SHP77 treated with DMSO at 0.1 percent for 48 hours (cell line): ENCODE data around the gene PIGV.
"Not testable (repeated sequence)": the region's sequence is repeated elsewhere in the genome, so short reads cannot be mapped to it uniquely, and the experiment has no call there.

ENCODE experiments used
- DNase-seq: peaks from one replicate; lab custom pipeline; 2025; lab: John Stamatoyannopoulos, UW

PIGV gene

DNA sequence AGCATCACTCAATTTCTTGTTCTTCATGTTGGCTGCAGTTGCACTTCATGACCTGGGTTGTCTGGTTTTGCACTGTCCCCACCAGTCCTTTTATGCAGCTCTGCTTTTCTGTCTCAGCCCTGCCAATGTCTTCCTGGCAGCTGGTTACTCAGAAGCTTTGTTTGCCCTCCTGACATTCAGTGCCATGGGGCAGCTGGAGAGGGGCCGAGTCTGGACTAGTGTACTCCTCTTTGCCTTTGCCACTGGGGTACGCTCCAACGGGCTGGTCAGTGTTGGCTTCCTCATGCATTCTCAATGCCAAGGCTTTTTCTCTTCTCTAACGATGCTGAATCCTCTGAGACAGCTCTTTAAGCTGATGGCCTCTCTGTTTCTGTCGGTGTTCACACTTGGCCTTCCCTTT lies 6.6 kb downstream of the PIGV start:
- no peak for DNase-seq

DNA sequence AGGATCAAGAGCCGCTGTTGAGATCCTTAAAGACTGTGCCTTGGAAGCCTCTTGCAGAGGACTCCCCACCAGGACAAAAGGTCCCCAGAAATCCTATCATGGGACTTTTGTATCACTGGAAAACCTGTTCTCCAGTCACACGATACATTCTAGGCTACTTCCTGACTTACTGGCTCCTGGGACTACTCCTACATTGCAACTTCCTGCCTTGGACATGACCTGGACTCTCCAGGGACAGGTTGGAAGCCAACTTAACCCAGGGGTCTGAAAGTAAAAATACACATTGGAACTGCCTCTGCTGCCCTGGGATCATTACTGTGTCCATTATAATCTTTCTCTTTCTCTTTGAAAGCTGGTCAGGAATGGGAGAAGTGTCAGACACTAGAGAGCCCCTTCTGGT lies 9.9 kb downstream of the PIGV start:
- no peak for DNase-seq

DNA sequence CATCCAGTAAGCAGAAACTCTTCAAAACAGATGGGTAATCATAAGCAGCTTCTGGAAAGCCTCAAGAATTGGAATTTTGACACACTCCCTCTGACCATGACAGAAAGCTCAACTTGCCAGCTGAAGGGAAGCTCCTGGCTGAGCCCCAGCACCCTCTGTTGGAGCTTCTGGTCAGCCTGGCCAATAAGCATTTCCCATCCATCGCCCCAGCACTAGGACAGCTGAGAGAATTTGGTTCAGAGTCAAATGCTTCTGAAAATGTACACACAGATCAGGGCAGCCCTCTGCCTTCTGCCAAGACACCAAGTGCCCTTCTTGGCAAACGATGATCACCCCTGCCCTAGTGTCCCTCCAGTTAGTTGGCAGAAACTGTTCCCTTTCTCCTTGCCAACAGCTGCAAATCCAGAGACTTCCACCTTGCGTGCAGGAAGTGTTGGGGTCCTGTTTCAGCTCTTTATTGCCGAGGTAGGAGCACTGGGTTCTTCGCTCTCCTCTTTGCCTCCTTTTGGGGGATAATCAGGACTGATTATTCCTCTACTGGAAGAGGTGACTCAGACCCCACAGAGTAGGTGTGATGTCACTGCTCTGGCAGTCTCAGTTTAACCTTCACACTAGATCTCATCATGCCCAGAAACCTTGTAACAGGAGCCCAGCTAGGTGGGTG lies 11.9 kb downstream of the PIGV start:
- DNase-seq: peak; percentile 40

DNA sequence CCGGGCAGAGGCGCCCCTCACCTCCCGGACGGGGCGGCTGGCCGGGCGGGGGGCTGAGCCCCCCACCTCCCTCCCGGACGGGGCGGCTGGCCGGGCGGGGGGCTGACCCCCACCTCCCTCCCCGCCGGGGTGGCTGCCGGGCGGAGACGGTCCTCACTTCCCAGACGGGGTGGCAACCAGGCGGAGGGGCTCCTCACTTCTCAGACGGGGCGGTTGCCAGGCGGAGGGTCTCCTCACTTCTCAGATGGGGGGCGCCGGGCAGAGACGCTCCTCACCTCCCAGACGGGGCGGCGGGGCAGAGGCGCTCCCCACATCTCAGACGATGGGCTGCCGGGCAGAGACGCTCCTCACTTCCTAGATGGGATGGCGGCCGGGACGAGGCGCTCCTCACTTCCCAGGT lies 16.2 kb downstream of the PIGV start:
- not testable (repeated sequence) for DNase-seq

DNA sequence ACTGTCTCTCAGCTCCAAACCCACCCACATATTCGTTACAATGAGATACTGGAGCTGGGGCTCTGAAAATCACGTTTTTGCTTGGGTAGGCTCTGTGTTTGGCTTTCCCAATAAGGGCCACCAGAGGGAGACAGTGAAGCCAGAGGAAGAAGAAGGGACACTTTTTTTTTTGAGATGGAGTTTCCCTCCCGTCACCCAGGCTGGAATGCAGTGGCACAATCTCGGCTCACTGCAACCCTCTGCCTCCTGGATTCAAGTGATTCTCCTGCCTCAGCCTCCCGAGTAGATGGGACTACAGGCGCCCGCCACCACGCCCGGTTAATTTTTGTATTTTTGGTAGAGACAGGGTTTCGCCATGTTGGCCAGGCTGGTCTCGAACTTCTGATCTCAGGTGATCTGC lies 22.4 kb downstream of the PIGV start:
- not testable (repeated sequence) for DNase-seq

DNA sequence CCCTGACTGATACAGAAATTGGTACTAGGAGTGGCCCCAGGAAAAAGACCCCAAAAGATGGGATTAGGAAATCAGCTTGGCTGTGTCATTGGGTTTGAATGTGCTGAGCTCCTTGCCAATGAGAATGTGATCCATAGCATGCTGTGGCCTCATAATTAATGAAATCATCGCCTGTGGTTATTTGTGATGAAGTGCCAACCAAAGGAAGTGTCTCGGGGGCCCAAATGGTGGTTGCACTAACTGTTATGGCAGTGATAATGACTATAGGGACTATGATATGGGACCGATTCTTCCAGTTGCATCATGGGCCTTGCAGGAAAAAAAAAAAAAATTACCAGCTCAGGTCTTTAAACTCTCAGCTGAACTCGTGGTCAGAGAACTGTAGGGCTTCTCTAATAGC lies 23.3 kb downstream of the PIGV start:
- DNase-seq: no peak

DNA sequence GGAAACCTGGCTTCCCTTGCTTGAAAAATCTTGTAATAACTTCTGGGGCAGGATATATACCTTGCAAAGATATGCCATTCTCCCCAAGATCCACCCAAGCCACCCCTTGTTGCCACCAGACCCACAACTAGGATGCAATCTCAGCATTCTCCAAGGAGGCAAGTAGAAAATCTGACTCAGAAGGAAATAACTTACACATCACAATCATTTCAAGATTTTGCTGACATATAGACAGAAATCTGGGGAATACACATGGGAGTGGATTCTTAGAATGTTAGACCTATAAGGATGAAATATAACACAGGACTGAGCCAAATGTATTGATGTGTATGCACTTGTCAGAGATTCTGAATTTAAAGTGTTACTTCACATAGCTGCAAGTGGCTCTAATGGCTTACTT lies 24.0 kb downstream of the PIGV start:
- no peak for DNase-seq

DNA sequence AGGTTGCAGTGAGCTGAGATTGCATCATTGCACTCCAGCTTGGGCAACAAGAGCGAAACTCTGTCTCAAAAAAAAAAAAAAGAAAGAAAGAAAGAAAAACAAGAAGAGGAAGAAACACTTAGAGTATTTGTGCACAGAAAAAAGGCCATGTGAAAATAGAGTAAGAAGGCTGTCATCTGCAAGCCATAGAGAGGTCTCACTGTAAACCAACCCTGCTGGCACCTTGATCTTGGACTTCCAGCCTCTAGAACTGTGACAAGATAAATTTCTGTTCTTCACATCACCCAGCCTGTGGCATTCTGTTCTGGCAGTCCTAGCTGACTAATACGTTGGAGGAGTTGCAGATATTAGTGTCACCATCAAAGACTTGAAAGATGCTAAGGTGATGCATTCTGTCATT lies 26.6 kb downstream of the PIGV start:
- no peak for DNase-seq

DNA sequence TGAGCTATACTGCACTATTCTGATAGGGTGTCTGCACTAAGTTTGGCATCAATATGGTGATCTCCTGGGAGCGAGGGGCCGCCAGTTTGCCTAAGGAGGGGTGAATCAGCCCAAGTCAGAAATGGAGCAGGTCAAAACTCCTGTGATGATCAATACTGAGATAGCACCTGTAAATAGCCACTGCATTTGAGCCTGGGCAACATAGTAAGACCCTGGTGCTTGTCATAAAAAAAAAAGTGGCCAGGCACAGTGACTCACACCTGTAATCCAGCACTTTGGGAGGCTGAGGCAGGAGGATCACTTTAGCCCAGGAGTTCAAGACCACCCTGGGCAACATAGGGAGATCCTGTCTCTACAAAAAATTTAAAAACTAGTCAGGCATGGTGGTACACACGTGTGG lies 27.1 kb downstream of the PIGV start:
- no peak for DNase-seq

DNA sequence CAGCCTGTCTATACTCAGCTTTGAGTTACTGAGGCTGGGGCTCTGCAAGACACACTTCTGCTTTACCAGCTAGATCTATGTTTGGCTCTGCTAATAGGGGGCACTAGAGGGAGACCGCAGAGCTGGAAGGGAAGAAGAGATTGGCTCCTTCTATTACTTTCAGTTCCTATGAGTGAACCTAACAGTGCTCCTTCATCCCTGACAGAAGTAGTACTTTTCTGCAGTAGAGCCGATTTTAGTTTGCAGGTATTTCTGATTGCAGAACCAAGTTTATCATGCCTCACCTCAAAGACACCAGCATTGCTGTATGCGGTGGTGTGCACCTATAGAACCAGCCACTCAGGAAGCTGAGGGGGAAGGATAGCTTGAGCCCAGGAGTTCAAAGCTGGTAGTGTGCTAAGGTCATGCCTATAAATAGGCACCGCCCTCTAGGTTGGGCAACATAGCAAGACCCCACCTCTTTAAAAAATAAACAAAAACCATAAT lies 33.1 kb downstream of the PIGV start:
- no peak for DNase-seq

DNA sequence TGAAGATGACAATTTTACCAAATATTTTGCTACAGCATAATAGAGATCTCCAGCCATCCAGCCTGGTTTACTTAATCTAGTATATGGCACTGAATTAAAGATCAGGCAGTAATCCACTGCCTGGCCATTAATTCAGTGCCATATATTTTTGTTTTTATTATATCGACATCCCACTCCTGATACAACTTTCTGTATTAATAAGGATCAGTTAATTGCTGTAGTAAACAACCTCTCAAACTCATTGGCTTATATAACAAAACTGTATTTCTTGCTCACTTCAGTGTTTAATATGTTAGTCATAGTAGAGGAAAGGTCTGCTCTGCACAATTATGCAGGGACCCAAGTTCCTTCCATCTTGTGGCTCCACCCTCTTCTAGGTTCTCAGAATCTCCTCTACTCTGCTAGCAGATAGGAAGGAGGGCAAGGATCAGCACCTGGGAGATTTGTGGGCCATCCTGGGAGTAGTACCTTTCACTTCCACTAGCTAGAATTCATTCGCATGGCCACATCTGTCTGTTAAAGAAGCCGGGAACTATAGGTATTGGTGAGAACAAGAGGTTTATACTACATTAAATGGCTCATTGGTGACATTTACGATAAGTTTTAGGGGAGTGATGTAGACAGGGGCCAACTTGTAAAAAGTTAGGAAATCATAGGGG lies 35.1 kb downstream of the PIGV start:
- DNase-seq: no peak

DNA sequence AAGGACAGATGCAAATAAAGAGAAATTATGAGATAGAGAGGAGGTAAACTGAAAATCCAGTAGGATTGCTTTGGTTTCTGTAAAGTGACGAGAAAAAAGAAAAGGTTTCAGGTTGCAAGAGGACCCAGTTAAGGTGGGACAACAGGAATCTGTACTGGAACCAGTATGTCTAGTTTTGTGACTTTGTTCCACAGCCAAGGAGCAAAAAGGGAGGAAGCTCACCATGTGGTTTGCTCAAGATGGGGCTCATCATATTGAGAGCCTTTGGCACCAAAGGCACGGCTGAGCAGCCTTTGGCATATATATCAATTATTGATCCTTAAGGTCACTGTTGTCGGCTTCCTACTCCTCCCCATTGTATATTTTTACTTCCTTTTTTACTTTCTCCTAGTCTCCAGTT lies 37.0 kb downstream of the PIGV start:
- no peak for DNase-seq

DNA sequence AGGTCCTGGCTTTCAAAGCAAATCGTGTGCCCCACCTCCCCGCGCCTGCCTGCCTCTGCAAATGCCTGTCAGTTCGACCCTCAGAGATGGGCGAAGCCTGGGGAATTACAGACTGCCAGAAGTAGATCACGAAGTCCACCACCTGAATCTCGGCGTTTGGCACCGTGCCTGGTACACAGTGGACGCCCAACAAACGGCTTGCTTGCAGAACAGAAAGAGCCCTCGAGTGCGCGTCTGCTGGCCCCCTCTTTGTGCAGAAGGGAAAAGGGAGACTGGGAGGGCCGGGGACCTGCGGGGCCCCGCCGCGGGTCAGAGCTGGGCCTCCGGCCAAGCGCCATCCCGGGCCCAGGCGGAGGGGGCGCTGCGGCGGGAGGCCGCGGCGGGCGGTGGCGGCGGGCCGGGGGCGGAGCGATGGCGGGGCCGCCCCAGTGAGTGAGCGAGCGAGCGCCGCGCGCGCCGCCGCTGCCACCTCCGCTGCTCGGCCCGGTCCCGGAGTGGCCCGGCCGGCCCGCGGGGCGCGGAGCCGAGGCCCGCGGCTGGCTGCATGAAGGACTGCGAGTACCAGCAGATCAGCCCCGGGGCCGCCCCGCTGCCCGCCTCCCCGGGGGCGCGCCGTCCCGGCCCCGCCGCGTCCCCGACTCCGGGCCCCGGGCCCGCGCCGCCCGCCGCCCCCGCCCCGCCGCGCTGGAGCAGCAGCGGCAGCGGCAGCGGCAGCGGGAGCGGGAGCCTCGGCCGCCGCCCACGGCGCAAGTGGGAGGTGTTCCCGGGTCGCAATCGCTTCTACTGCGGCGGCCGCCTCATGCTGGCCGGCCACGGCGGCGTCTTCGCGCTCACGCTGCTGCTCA lies 38.7 kb downstream of the PIGV start, which contains the start of gene ZDHHC18:
ZDHHC18 (plus strand) TSS at position 428 of the 845 bp plus-strand sequence; CDS start at position 545, 117 bp downstream.
- DNase-seq: no peak

DNA sequence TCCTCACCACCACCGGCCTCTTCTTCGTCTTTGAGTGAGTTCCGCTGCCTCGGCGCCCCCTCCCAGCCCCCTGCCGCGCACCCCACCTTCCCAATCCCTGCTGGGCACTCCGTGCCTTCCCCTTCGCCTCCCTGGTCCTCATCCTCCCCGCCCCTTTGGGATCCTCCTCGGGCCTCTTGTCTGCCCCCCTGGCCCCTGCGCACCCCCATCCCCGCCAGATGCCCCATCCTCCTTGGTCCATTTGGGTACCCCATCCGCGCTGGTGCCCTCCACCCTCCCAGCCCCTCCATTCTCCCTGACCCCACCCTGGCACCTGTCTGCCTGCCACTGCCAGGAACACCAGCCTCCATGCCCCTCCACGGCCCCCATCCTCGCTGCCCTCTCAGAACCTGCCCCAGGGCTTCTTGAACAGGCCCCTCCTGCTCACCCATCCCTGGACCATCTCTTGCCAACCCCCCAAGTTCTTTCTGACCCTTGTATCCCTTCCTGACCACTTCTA lies 39.4 kb downstream of the PIGV start:
- DNase-seq: no peak

DNA sequence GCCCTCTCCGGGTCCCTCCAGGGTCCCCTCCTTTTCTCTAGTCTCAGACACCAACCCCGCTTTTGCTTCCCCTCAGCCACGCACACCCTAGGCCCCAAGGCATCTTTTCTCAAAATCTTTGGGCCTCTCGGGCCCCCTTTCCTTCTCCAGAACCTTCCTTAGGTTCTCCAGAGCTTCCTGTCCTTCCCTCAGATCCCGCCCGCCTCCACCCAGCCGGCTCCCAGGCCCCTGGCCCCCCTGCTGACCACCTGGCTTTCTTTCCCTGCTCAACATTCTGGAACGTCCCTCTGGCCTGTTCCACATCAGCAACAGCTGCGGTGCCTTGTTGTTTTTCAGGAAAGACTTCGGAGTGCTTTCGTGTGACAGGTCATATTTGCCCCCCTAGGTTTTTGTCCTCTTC lies 39.9 kb downstream of the PIGV start:
- DNase-seq: no peak

DNA sequence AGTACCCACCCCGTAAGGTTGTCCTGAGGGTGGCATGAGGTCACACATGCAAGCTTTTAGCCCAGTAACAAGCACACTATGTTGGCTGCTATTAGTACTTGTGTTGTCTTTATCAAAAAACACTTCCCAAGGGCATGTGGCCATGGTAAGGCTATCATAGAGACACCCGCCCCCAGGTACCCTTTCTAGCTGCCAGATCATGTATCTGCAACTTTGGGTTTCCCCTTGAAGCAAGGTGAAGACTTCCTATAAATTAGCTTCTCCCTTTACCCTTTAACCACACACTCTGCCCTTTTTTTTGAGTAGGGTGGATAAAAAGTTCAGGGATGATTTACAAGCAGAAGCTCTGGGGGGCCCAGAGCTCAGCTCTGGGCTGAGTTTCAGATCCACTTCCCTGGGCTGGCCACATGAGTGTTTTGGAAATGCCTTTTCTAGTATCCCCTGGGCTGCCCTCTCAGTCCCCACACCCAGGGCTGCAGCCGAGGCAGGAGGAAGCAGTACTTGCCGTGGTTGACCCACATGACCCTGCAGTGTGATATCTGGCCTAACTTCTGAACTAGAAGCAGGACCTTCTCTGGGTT lies 40.8 kb downstream of the PIGV start:
- no peak for DNase-seq

DNA sequence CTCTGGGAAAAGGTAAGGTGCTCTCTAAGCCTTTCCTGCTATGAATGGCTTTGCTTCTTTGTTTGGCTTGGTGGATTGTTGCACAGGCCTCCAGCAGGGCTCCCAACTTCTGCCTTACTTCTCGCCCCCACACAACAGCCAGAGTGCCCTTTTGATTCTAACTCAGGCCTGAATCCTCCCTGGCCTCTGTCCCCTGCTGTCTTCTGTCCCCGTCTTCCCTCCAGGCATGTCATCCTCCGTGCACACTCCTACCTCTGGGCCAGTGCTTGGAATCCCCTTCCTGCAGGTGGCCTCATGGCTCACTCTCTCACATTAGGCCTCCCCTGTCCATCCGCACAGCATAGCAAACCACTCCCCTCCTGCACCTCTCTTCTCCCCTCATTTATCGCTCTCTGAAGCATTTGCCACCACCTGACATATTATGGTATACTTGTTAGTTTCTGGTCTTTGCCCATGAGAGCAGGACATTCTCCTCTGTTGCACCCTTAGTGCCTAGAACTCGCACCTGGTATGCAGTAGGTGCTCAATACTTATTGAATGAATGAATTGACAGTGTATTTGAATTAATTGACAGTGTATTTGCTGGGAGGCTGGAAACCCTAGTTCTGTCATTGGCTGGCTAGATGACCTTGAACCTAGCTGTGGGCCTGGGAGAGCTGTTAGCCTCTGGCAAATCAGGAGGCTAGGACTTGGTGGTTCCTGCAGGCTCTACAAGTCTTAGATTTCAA lies 41.6 kb downstream of the PIGV start:
- no peak for DNase-seq

DNA sequence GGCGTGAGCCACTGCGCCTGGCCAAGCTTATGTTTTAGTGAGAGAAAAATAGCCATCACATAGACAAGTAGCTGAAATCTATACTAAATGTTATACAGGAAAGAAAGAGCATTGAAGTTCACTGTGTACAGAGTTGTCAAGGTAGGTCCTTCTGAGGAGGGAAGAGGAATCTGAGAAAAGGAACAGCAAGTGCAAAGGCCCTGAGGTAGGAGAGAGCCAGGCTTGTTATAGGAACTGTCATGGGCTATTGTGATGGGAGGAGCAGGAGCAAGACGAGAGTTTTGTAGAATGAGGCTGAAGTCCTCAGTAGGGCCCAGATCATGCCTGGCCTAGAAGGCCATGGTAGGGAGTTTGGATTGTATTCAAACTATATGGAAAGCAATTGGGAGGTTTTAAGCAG lies 43.3 kb downstream of the PIGV start:
- DNase-seq: no peak

DNA sequence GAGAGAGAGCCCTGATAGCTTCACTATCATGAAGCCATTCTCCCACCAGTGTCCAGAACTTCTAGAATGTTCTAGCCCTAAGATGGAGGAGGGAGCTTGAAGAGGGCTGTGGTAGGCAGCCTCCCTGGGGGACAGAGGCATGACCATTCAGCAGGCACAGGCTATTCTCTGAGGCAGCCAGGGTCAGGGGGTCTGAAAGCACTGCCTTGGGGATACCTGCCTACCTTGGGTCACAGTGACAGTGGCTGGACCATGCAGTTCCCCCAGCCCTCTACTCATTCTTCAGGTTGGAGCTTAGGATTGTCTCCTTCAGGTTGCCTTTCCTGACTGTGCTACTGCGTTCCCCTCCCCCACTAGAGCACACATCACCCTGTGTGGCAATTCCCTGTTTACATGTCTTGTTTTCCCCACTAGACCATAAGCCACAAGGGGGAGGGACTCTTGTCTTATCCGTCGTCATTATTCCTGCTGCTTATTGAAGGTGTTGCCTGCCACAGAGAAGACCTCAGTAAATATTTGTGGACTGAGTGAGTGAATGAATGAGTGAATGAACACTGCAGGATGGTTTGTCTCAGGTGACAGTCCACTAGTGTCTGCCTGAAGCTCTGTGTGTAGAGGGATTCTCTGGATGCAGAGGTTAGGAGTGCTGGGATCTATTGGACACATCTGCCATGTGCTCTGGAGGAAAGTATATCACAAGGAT lies 43.9 kb downstream of the PIGV start:
- no peak for DNase-seq

DNA sequence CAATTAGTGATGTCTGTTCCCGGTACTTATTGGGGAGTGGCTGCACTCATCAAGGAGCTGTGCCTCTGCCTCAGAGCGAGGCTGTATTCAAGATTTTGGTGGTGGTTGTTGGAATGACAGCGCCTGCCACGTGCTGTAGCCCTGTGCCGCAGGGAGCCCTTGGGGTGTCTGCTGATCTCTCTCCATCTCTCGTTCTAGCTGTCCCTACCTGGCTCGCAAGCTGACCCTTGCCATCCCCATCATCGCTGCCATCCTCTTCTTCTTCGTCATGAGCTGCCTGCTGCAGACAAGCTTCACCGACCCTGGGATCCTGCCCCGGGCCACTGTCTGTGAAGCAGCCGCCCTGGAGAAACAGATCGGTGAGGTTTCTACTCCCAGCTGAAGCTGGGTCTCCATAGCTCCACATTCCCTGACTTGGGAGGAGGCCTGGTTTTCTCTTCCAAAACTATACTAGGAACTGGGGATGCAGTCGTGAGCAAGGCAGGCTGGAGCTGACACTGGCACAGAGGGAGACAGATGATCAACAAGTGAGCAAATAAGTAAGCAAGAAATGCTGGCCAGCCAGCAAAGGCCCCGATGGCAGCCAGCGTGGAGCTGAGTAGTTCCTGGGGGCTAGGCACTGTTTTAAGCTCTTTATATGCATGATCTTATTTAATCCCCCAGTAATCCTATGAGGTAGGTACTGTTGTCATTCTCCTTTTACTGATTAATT lies 44.7 kb downstream of the PIGV start:
- no peak for DNase-seq
